GM19240 (cell line): ENCODE data around the gene SLC44A5.
"Not testable (repeated sequence)": the region's sequence is repeated elsewhere in the genome, so short reads cannot be mapped to it uniquely, and the experiment has no call there.

Source experiments
- DNase-seq: peaks from one replicate; pipeline ENCODE4 v3.0.0; 2011; ENCODE audit warnings: low spot score; ENCODE audit not compliant: insufficient read length

The SLC44A5 gene

DNA sequence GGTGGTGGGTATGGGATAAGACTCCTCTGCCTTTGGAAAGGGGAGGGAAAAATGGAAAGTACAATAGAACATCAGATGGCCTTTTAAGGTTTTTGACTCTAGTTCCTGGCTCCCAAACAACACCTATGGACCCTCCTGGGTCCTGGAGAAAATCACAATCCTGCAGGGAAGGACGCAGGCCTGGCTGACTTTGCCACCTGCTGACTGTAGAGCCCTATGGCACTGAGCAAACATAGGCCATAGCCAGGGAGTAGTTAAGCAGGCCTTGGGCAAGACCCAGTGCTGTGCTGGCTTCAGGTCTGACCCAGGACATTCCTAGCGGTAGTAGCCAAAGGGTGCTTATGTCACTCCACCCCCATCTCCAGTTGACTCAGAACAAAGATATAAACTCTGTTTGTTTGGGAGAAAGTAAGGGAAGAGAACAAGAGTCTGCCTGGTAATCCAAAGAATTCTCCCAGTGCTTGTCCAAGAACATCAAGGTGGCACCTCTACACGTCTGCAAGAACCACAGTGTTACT, 149.0 kb downstream of the SLC44A5 start:
- DNase-seq: no peak

DNA sequence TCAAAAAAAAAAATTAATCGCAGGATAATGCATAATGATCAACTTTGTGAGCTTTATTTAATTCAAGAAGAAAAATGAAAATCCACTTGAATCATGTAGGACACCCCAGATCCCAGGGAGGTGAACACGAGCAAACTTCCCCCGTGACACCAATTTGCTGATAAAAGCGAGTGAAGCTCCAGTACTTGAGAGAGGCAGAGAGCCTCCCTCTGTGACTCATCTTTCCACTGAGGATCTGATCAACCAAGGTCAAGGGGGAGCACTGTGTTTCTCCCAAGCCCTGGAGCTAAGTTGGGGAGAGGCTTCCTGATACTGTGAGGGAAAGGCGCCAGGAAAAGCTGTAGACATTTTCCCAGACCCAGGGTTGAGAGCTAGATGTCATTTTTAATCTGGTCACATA, 160.9 kb downstream of the SLC44A5 start:
- no peak for DNase-seq

DNA sequence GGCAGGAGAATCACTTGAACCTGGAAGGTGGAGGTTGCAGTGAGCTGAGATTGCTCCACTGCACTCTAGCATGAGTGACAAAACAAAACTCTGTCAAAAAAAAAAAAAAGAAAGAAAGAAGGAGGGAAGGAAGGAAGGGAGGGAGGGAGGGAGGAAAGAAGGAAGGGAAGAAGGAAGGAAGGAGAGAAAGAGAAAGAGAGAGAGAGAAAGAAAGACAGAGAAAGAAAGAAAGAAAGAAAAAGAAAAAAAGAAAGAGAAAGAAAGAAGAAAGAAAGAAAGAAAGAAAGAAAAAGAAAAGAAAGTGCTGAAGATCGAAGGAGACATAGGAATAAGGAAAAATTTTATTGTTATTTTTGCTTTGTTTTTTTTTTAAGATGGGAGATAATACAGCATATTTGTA, 166.7 kb downstream of the SLC44A5 start:
- no peak for DNase-seq

DNA sequence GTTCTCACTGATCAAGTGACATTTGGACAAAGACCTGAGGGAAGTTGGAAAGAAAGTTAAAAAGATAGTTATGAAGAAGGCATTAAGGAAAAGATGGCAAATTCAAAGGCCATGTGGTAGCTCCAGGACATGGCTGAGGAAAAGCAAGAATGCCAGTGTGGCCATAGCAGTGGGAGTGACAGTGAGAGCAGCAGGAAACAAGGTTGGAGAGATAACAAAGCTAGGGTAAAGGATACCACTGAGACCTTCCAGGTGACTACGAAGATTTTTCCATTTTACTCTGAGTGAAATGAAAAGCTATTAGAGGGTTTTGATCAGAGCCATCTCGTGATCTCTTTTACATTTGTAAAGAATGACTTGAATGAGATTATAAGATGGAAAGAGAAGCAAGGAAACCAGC, 170.6 kb downstream of the SLC44A5 start:
- no peak for DNase-seq

DNA sequence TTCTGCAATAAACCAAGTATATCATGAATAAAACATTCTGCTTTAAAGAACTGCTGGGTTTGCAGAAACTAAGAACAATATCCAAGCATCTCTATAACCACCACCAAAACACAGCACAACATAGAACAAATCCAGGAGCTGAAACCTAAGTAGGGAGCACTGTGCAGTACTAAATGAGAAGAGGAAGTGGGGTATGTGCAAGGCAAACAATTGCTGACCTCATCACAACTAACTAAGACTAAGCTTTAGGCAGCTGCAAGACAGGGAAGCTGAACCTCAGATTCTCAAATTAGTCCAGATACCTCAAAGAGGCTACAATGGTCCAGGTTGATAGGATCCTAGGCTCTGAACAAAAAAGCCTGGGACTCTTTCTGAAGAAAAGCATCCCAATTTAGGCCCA, 172.6 kb downstream of the SLC44A5 start:
- DNase-seq: no peak

DNA sequence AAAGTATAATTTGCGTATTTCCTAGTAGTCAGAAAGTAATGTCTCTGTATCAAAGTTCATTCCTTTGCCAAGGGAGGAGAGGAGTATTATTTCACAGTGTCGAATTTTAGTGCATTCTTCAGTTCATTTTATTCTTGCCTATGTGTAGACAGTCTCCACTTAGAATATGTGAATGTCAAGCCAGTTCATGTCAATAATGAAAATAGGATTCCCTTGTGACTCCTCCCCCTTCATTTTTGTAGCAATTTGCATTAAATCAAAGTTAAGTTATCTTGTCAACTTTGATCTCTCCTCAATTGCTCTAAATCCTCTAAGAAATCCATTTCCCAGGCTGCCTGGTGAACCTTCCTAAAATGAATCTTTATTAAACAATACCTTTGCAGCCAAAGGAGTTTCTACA, 179.1 kb downstream of the SLC44A5 start:
- no peak for DNase-seq

DNA sequence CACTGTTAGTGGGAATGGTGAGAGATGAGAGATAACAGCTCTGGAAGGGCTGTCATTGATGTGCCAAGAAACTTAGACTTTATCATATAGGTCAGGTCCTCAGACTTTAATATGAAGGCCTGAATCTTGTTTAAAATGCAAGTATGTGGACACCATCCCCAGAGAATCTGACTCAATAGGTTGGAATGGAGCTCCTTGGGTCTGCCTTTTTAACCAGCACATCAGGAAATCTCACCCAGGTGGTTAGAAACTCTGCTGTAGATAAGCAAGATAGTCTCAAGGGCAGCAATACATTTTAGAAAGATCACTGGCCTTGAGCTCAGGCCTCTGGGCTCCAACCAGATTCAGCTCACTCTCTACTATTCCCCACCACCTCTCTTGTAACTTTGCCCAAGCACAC, 180.4 kb downstream of the SLC44A5 start:
- DNase-seq: no peak

DNA sequence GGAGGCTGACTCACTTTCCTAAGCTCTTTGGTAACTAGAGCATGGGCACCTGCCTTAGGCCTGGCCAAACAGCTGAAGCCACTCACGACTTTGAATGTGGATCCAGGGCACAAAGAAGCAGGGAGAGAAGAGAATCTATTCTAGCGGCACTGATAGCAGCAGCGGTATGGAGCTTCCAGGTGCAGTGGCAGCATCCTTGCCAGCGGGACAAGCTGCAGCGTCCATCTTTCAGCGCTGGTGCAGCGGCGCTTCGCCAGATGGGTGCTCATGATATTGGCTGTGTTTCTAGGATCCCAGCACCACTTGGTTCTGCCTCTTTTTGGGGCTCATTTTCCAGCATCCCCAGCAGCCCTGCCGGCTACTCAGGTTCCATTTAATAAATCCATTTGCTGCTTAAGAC, 184.2 kb downstream of the SLC44A5 start:
- no peak for DNase-seq

DNA sequence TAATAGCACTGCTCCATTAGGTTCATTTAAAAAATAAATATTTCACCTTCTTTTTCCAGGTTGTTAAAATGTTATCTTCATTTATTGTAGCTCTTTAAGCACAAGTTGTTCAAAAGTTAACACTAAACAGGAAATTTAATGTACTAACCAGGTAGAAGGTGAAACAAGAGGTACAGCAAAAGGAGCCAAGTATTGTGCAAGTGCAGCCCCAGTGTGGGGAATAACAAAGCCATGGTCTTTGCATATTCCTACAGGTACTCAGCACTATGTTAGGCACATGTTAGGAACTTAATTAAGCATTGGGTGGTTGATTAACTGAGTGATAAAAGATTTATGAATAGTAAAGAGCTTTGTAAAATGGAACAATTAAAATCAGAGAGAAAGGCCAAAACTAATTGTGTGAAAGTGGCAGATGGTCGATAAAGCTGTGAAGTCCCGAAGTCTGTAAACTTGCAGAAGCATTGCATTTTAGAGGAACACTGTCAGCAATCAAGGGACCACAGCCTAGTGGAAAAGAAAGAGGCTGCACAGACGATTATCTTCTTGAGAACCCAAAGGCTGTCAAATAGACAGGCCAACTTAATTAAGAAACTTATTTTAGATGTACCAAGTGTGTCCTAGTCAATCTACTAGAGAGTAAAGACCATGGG, 185.8 kb downstream of the SLC44A5 start:
- DNase-seq: no peak

DNA sequence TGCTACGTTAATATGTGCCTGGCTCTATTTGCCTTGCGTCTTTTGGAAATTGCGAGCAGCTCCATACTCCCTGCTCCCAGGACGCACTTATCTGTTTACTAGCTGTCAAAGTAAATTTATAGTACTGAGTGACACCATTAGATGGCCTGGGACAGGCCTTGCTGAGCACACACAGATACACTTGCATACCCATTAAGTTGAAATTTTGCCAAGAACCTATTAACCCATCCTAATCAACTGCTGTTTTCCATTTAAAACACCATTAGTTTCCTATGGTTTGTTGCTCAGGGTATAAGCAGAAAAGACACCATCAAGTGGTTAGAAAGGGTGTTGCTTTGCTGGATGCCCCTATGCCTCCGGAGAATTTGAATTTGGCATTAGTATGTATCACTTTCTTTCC, 187.3 kb downstream of the SLC44A5 start:
- no peak for DNase-seq

DNA sequence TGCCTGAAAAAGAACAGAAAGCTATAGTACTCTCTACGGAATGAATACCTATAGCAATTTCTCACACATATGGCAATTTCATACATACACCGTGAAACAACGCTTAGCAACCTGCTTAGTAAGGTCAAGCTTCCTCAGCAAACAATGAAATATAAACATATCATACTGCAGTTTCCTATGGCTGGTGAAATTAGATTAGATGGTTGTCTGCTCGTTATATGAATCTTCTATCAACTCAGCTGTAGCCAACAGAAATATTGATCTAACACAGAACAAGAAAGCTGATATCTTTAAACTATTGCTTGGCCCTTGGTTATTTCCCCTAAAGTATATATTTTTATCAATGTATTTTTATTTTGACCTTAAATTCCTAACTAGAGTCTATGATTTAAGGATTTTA, 187.8 kb downstream of the SLC44A5 start:
- no peak for DNase-seq

DNA sequence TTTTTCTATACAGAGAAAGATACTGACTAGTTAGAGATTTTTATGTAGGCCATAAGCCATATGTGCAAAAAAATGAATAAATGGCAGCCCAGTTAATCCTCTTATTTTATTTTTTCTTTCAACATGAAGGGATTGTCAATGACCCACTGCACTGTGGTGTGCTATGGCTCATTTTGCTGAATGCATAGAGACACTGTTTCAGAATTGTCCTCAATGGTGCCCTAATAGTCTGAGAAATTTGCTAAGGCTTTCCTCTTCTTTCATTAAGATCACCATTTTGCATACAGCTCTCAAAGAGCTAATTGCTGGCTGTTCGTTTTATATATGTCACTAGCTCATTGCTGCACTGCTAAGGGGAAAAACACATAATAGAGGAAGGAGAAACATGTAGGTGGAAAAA, 189.5 kb downstream of the SLC44A5 start:
- DNase-seq: no peak

DNA sequence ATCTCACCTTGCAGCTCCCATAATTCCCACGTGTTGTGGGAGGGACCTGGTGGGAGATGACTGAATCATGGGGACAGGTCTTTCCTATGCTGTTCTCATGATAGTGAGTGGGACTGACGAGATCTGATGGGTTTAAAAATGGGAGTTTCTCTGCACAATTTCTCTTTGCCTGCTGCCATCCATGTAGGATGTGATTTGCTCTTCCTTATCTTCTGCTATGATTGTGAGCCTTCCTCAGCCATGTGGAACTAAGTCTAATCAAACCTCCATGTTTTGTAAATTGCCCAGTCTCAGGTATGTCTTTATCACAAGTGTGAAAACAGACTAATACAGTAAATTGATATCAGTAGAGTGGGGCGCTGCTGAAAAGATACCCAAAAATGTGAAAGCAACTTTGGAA, 195.7 kb downstream of the SLC44A5 start:
- DNase-seq: no peak

DNA sequence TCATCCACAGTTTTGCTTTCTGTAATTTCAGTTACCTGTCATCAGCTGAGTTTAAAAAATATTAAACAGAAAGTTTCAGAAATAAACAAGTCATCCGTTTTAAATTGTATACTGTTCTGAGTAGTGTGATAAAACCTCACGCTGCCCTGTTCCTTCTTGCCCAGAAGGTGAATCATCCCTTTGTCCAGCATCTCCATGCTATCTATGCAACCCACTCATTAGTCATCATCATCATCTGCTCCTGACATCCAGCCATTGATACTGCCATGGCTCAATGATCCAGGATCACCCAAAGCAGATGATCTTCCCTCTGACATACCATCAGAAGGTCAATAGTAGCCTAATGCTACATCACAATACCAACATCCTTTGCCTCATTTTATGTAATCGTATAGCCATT, 198.3 kb downstream of the SLC44A5 start:
- no peak for DNase-seq

DNA sequence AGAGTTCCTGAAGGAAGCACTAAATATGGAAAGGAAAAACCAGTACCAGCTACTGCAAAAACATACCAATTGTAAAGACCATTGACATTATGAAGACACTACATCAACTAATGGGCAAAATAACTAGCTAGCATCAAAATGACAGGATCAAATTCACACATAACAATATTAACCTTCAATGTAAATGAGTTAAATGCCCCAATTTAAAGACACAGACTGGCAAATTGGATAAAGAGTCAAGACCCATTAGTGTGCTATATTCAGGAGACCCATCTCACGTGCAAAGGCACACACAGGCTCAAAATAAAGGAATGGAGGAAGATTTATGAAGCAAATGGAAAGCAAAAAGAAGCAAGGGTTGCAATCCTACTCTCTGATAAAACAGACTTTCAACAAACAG, 206.2 kb downstream of the SLC44A5 start:
- not testable (repeated sequence) for DNase-seq

DNA sequence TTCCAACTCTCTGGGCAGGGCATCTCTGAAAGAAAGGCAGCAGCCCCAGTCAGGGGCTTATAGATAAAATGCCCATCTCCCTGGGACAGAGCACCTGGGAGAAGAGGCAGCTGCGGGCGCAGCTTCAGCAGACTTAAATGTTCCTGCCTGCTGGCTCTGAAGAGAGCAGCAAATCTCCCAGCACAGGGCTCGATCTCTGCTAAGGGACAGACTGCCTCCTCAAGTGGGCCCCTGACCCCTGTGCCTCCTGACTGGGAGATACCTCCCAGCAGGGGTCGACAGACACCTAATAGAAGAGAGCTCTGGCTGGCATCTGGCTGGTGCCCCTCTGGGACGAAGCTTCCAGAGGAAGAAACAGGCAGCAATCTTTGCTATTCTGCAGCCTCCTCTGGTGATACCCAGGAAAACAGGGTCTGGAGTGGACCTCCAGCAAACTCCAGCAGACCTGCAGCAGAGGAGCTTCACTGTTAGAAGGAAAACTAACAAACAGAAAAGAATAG, 207.7 kb downstream of the SLC44A5 start:
- not testable (repeated sequence) for DNase-seq

DNA sequence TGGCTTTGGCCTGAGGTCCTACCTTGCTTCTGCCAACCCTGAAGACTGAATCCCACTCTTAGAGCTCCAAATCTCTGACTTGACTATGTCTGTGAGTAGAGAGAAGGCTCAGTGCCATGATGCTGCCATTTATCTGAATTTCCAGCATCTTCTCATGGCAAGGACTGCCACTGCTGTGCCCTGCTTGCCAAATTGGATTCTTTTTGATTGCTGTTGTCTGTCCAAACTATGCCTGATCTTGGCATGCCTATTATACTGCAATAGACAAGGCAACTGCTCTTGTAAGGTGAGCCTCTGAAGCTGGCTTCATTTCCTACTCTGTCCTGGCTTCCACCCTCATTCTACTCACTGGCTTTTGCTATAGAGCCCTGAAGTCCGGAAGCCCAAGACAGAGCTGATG, 210.2 kb downstream of the SLC44A5 start:
- DNase-seq: no peak

DNA sequence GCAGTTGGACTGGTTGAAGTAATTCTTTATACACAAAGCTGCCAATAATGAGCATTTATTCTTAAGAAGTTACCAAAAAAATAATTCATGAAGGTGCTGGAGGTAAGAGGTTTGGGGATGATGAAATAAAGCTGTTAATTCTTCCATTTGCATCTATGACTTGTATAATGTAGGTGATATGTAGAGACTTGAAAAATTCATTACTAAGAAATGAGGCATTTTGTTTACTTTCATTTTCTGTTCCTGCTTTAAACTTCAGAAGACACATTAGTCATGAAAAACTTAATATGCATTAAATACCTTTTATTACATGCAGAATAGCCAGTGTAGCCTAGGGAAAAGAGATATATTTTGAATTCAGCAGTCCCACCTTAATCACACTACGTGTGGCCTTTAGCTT, 214.2 kb downstream of the SLC44A5 start:
- DNase-seq: no peak

DNA sequence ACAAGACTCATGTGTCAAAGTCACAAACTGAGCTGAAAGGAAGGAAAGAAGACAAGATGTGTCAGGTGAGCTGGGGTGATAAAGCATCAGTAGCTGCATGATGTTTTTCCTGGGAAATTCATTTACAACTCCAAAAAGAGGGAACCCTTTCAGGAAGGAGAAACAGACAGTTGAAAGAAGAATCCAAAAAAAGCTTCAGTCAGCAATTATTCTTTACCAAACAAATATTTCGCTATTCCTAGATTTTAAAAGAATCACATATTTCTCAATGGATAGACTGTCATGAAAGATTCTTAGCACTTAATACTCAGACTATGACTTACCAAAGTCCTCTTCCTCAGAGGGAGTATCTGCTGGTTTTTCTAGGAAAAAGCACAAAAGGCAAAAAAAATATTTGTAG, 214.7 kb downstream of the SLC44A5 start:
- DNase-seq: no peak

DNA sequence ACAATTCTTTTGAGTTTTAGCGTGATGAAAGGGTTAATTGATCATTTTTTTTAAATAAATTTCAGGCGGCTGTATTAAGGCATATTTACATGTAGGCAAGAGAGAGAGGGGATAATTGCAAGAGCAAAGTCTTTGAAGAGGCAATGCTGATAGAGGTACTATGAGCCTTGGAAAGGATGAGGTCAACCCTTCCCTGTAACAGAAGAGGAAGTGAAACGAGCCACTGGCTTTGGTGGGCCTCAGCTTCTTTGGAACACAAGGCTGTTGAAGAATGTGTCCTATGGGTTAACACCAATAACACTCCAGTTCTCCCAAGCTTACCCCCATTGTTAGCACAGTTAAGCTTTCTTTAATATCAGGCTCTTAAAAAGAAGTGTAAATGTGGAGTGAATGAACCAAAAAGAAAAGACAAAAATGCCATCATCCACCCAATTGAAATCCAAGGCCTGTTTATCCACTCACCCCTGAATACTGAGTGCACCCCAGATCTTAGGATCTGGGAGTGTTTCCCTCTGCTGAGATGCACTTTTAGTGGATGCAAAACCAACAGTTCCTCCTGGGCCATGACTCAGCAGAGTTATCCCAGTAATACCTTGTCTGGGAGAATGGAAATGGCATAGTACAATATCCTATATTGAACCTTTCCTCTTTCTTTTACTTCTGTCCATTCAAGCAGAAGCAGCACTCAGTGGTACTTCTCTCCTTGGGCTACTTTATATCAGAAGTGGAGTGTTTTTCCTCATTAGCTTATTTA, 216.4 kb downstream of the SLC44A5 start:
- DNase-seq: no peak

DNA sequence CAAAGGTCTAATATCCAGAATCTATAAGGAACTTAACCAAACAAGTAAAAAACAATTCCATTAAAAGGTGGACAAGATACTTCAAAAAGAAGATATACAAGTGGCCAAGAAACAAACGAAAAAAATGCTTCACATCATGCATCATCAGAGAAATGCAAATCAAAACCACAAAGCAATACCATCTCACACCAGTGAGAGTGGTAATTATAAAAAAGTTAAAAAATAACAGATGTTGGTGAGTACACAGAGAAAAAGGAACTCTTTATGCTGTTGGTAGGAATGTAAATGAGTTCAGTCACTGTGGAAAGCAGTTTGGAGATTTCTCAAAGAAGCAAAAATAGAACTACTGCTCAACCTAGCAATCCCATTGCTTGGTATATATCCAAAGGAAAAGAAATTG, 218.6 kb downstream of the SLC44A5 start:
- no peak for DNase-seq

DNA sequence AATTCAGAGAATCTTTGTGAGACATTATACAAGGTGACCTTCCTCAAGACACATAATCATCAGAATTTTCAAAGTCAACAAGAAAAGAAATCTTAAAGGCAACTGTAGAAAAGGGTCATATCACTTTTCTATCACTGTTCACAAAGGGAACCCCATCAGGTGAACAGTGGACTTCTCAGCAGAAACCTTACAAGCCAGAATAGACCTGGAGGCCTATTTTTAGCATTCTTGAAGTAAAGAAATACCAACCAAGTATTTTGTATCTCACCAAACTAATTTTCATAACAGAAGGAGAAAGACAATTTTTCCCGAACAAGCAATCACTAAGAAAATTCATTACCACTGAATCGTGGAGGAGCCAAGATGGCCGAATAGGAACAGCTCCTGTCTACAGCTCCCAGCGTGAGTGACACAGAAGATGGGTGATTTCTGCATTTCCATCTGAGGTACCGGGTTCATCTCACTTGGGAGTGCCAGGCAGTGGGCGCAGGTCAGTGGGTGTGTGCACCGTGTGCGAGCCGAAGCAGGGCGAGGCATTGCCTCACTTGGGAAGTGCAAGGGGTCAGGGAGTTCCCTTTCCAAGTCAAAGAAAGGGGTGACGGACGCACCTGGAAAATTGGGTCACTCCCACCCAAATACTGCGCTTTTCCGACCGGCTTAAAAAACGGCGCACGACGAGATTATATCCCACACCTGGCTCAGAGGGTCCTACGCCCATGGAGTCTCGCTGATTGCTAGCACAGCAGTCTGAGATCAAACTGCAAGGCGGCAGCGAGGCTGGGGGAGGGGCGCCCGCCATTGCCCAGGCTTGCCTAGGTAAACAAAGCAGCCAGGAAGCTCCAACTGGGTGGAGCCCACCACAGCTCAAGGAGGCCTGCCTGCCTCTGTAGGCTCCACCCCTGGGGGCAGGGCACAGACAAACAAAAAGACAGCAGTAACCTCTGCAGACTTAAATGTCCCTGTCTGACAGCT, 235.2 kb downstream of the SLC44A5 start:
- not testable (repeated sequence) for DNase-seq
